NCI-H2029 (cell line): ENCODE measurements around the gene COX17.
A peak's percentile ranks its signal among the peaks of the same experiment; 100 is the strongest.
"Not testable (repeated sequence)": the region's sequence is repeated elsewhere in the genome, so short reads cannot be mapped to it uniquely, and the experiment has no call there.

ENCODE experiments used
- DNase-seq: peaks from one replicate; lab custom pipeline; 2025; lab: John Stamatoyannopoulos, UW

The COX17 gene

GRCh38 chr3:119676771-119677640 is at the start of gene COX17:
COX17 (minus strand) TSS chr3:119677406; CDS start chr3:119677310, 96 bp downstream.
- DNase-seq: peak; percentile 97

- DNase-seq: no peak
These were observed 49.7 kb upstream of the COX17 start for GRCh38 chr3:119726909-119727308.

- no peak for DNase-seq
These were observed 45.8 kb upstream of the COX17 start for GRCh38 chr3:119723022-119723421.

GRCh38 chr3:119717520-119717919 is 40.3 kb upstream of the COX17 start:
- no peak for DNase-seq

GRCh38 chr3:119716998-119717397 is 39.8 kb upstream of the COX17 start:
- DNase-seq: no peak

GRCh38 chr3:119715105-119715504 is 37.9 kb upstream of the COX17 start:
- DNase-seq: no peak

- DNase-seq: no peak
These were observed 26.8 kb upstream of the COX17 start for GRCh38 chr3:119703820-119704531.

DNA sequence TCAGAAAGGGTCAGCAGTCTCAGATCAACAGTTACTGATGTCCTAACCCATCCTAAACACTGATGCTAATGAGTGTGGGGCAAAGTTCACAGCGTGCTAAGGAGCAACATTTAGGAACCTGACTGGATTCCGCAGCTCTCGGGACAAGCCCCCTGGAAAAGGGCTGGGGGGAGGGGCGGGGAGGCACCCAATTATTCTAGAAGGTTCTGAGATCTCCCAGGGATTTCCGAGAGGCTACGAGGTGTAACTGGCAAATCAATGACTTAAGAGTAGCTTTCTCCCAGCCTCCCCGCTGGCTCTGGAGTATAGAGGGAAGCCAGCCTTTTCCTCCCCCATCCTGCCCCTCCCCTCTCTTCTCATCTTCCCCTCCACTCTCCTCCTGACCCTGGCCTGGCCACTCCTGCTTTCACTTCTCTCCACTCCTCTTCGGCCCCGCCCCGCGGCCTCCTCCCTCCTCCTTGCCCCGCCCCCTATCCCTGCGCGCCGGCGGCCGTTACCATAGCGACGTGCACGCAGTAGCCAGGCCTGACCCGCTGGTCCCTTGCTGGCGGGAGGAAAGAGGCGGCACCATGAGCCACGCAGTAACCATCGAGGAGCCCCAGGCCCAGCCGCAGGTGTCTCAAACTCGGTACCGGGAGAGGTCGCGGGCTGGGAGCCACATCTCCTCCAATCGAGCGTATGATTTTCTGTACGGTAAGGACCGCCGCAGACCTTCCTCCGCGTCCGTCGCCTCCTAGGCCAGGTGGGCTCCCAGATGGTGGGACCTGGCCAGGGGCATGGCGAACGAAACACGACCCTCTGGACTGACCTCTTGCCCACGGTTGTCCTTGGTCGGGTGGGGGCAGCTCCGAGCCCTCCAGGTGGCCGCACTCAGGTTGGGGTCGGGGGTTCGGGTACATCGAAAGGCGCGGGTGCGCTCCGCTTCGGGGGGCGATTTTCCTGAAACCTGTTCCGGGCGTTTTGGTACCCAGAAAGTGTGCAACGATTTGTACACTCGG is 25.6 kb upstream of the COX17 start, which contains the start of gene CFAP91:
TSS of gene CFAP91 (plus strand) at position 493 of the 998 bp plus-strand sequence. CDS start at position 570, 77 bp downstream.
- DNase-seq: peak; percentile 98

DNA sequence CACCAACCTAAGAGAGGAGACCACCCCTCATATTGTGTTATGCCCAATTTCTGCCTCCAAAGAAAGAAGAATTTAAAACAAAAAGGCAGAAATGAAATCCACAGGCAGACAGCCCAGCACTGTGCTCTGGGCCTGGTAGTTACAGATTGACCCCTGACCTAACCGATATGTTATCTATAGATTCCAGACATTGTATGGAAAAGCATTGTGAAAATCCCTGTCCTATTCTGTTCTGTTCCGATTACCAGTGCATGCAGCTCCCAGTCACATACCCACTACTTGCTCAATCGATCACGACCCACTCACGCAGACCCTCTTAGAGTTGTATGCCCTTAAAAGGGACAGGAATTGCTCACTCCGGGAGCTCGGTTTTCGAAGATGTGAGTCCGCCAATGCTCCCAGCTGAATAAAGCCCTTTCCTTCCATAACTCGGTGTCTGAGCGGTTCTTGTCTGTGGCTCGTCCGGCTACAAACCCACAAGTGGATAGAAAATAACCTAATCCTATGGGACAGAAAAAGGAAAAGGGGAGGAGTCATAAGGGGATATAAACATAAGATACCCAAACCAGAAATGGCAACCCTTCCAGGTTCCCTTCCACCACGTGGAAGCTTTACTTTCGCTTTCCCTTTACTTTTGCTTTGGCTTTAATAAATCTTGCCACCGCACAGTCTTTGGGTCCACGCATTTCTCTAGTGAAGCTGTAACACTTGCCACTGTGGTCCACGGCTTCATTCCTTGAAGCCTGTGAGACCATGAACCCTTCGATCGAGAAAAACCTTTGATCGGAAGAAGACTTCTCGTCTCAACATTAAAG is 23.9 kb upstream of the COX17 start:
- peak; percentile 64 for DNase-seq

DNA sequence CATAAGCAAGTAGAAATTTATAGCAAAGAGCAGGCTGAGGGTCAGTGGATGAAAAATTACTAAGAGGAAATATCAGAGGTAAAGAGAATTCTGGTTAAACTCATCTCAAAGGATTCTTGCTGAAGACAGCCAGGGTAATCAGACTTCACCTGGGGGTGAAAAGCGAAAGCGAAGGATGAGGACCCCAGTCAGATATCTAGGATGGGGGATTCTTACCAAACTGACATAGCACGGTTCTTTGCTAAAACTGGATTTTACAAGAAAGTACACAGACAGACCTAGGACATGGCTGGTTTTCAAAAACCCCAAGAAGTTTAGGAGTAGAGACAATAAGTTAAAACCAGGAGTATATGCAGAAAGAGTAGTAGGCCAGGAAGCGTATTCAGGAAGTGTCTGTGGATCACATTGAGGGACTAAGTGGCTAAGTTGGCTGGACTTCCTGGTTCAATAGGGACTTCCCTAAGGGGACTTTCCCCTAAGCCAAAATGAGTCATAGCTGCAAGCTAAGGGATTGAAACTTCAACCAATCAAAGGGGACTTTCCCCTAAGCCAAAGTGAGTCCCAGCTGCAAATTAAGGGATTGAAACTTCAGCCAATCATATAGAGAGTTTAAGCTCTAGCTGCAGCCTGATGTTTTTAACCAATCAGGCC is 23.2 kb upstream of the COX17 start:
- DNase-seq: peak; percentile 36

GRCh38 chr3:119697394-119697793 is 20.2 kb upstream of the COX17 start:
- no peak for DNase-seq

GRCh38 chr3:119695480-119695879 is 18.3 kb upstream of the COX17 start:
- no peak for DNase-seq

DNA sequence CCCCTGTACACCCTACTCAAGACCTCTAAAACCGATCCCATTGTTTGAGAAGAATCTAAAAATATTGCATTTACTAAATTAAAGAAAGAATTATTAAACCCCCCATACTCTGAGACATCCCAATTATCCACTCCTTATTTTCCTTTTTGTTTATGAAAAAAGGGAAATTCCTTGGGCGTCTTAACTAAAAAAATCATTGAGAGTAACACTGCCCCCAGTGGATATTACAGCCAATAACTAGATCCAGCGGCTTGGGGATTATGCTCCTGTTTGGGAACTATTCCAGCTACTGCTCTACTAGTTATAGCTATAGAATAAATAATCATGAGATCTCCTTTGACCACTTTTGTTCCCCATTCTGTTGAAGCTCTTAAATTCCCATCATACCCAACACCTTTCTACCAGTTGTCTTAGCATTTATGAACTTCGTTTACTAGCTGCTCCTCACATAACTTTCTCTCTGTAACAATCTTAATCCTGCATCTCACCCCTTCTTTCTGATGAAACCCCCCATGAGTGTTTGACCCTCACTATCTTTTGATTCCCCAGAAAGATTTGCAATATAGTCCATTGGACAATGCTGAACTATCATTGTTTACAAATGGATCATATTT is 12.9 kb upstream of the COX17 start:
- no peak for DNase-seq

DNA sequence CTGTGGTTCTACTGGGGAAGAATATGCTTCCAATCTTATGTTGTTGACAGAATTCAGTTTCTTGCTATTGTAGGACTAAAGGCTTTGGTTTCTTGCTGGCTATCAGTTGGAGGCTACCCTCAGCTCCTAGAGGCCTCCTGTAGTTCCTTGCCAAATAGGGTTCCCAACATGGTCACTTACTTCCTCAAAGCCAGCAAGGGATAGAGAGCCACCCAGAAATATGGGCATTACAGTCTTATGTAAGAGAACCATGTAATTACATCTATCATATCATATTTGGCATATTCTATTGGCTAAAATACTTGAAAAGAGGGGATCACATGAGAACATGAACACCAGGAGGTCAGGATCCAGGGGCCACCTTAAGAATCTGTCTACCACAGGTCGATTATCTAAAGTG is 6.2 kb upstream of the COX17 start:
- DNase-seq: no peak

- DNase-seq: no peak
These were observed 4.1 kb upstream of the COX17 start for GRCh38 chr3:119681279-119681678.

DNA sequence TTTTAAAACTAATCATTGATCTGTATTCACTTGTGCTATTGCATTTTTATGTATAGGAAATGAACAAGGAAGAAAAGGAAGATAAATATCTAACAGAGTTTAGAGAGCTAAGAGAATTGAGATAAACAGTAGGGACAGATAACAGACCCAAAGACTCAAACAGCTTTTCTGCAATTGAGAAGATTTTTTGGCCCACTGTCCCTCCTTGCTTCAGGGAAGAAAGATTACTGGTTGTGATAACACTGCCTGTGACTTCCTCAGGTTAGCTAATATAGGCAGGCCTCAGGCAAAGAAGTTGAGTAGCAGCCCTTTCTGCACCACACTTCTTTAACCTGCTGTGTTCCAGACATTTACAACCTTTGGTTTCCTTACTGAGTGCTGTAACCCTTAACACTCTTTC is 2.7 kb upstream of the COX17 start:
- no peak for DNase-seq

- not testable (repeated sequence) for DNase-seq
These were observed 1.0 kb upstream of the COX17 start for GRCh38 chr3:119678209-119678608.

- no peak for DNase-seq
These were observed 382 bp upstream of the COX17 start for GRCh38 chr3:119677641-119677934.

DNA sequence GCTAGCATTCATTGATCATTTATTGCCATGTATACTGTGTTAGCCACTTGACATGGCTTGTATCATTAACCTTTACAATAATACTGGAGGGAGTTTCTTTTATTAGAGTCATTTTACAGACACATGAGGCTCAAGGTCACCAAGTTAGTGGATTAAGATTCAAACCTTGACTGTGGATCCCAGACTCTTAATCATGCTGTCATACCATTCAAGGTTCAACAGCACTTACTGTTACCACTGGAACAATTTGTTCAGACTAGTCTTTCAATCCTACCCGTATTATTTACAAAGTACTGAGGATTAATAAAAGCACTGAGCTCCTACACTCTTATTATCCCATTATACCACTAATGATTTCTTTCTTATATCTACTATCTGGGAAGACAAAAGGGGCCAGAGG is 1.2 kb downstream of the COX17 start:
- no peak for DNase-seq

DNA sequence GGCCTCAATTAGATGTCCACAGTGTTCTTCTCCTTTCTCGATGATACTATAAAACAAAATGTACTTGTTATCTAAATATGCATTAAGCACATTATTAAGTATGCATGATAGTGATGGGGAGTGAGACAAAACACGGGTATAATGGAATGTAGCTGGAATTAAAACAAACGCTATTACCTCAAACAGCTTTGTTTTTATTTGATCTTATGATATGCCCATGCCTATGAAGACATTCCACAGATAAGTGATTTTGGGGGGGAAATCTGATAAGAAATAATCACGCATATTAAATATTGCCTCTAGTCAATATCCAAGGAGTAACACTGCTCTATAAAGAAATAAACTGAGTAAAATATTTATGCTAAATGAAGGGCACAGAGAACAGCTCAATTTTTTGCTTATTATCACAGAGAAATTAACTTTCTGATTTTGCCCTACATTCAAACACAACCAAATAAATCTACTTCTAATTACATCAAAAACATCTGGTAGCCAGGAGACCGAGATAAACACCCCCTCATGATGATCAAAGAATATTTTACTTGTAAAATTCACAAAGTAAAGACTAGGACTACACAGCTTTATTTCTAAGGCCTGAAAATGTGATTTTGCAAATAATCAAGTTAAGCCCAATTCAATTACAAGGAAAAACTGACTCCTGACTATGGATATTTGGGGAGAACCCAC is 1.9 kb downstream of the COX17 start:
- DNase-seq: no peak
